H9 (cell line): ENCODE results near the gene TDRD9. TPM values are rescaled to one million over a fixed set of nuclear protein-coding genes. Genes with fewer than 3 reads are reported as not detected.

Experiments
- DNase-seq: peaks from one replicate; pipeline ENCODE4 v3.0.0-alpha.2; 2017
- H2AFZ ChIP-seq: one replicate; pipeline ENCODE4 v1.6.1; 2013; ENCODE audit warnings: mild to moderate bottlenecking, low read length, control low read depth, moderate library complexity
- H2AK5ac ChIP-seq: 2 replicates; pipeline ENCODE4 v1.6.1; 2013; ENCODE audit warnings: low read length, control low read depth, mixed read lengths; ENCODE audit not compliant: insufficient read length
- H2BK120ac ChIP-seq: one replicate; pipeline ENCODE4 v1.6.1; 2013; ENCODE audit warnings: low read depth, mild to moderate bottlenecking, low read length, control low read depth, inconsistent platforms; ENCODE audit not compliant: poor library complexity, severe bottlenecking
- H2BK12ac ChIP-seq: 2 replicates; pipeline ENCODE4 v1.6.1; 2013; ENCODE audit warnings: low read length, control low read depth, mixed read lengths, low read depth; ENCODE audit not compliant: insufficient read length
- H2BK15ac ChIP-seq: 2 replicates; pipeline ENCODE4 v1.6.1; 2013; ENCODE audit warnings: low read depth, low read length, control low read depth
- H2BK20ac ChIP-seq: one replicate; pipeline ENCODE4 v1.6.1; 2013; ENCODE audit warnings: low read depth, mild to moderate bottlenecking, low read length, control low read depth, inconsistent platforms; ENCODE audit not compliant: poor library complexity, severe bottlenecking
- H2BK5ac ChIP-seq: 2 replicates; pipeline ENCODE4 v1.6.1; 2013; ENCODE audit warnings: low read length, control low read depth, mixed read lengths; ENCODE audit not compliant: insufficient read length
- H3K14ac ChIP-seq: 2 replicates; pipeline ENCODE4 v1.6.1; 2013; ENCODE audit warnings: low read length, control low read depth; ENCODE audit not compliant: insufficient read depth
- H3K18ac ChIP-seq: 2 replicates; pipeline ENCODE4 v1.6.1; 2013; ENCODE audit warnings: low read depth, mild to moderate bottlenecking, mixed read lengths, low read length, control low read depth; ENCODE audit not compliant: insufficient read length
- H3K23ac ChIP-seq: 2 replicates; pipeline ENCODE4 v1.6.1; 2013; ENCODE audit warnings: low read length, control low read depth, mixed read lengths, low read depth; ENCODE audit not compliant: insufficient read length
- H3K23me2 ChIP-seq: 2 replicates; pipeline ENCODE4 v1.6.1; 2013; ENCODE audit warnings: low read depth, mild to moderate bottlenecking, mixed read lengths, low read length, control low read depth; ENCODE audit not compliant: insufficient read length, poor library complexity, severe bottlenecking
- H3K27ac ChIP-seq: 2 replicates; pipeline ENCODE4 v1.5.1; 2013; ENCODE audit warnings: low read length, control low read depth, mixed read lengths, low read depth; ENCODE audit not compliant: insufficient read length
- H3K27me3 ChIP-seq: 2 replicates; pipeline ENCODE4 v1.6.1; 2013; ENCODE audit warnings: low read length, control low read depth, inconsistent platforms; ENCODE audit not compliant: insufficient read depth
- H3K4ac ChIP-seq: 2 replicates; pipeline ENCODE4 v1.6.1; 2013; ENCODE audit warnings: low read depth, mild to moderate bottlenecking, control low read depth, inconsistent platforms, low read length, moderate library complexity
- H3K4me1 ChIP-seq: 2 replicates; pipeline ENCODE4 v1.6.1; 2013; ENCODE audit warnings: low read length, control low read depth, inconsistent platforms; ENCODE audit not compliant: insufficient read depth
- H3K4me2 ChIP-seq: 2 replicates; pipeline ENCODE4 v1.6.1; 2013; ENCODE audit warnings: low read length, control low read depth, mixed read lengths; ENCODE audit not compliant: insufficient read length, insufficient read depth
- H3K56ac ChIP-seq: 2 replicates; pipeline ENCODE4 v1.6.1; 2013; ENCODE audit warnings: low read depth, mild to moderate bottlenecking, mixed read lengths, low read length, control low read depth; ENCODE audit not compliant: insufficient read length
- H3K79me1 ChIP-seq: 2 replicates; pipeline ENCODE4 v1.6.1; 2013; ENCODE audit warnings: low read depth, mild to moderate bottlenecking, moderate library complexity, low read length, control low read depth, inconsistent platforms; ENCODE audit not compliant: insufficient read depth, poor library complexity, severe bottlenecking
- H3K79me2 ChIP-seq: 2 replicates; pipeline ENCODE4 v1.6.1; 2013; ENCODE audit warnings: low read length, control low read depth, inconsistent platforms; ENCODE audit not compliant: insufficient read depth
- H3K9ac ChIP-seq: 2 replicates; pipeline ENCODE4 v1.6.1; 2013; ENCODE audit warnings: low read length, control low read depth, mixed read lengths; ENCODE audit not compliant: insufficient read length; ENCODE audit errors: extremely low read depth
- H3K9me3 ChIP-seq: one replicate; pipeline ENCODE4 v1.6.1; 2013; ENCODE audit warnings: low read depth, low read length, inconsistent platforms; ENCODE audit not compliant: control insufficient read depth
- H3T11ph ChIP-seq: one replicate; pipeline ENCODE4 v1.6.1; 2013; ENCODE audit warnings: mild to moderate bottlenecking, low read length, control low read depth, inconsistent platforms
- H4K20me1 ChIP-seq: one replicate; pipeline ENCODE4 v1.6.1; 2013; ENCODE audit not compliant: control insufficient read depth, insufficient read length, insufficient read depth
- H4K5ac ChIP-seq: 2 replicates; pipeline ENCODE4 v1.6.1; 2013; ENCODE audit warnings: low read depth, mild to moderate bottlenecking, mixed read lengths, low read length, control low read depth; ENCODE audit not compliant: insufficient read length
- H4K8ac ChIP-seq: replicated peaks from 2 replicates; pipeline ENCODE4 v1.6.1; 2013; ENCODE audit warnings: low read length, control low read depth, mixed read lengths, low read depth; ENCODE audit not compliant: insufficient read length
- H4K91ac ChIP-seq: 2 replicates; pipeline ENCODE4 v1.6.1; 2013; ENCODE audit warnings: low read depth, mild to moderate bottlenecking, moderate library complexity, mixed read lengths, low read length, control low read depth; ENCODE audit not compliant: insufficient read length
- H3K27ac Mint-ChIP-seq, 3 experiments: 2 replicates in 2 of 3; 3 replicates in 1 of 3; pipeline ENCODE4 v1.8.0; 2020 to 2021; ENCODE audit warnings: mixed read lengths in 3 of 3, mild to moderate bottlenecking in 1 of 3, moderate library complexity in 1 of 3
- H3K27me3 Mint-ChIP-seq: 2 replicates; pipeline ENCODE4 v1.8.0; 2021; ENCODE audit warnings: low read depth, mild to moderate bottlenecking, moderate library complexity, mixed read lengths
- H3K36me3 Mint-ChIP-seq, 3 experiments: 2 replicates in 2 of 3; 3 replicates in 1 of 3; pipeline ENCODE4 v1.8.0; 2020 to 2021; ENCODE audit warnings: low read depth in 3 of 3, mixed read lengths in 3 of 3; ENCODE audit not compliant: insufficient read depth in 1 of 3
- H3K4me1 Mint-ChIP-seq, 2 experiments: 2 replicates each; pipeline ENCODE4 v1.8.0; 2020; ENCODE audit warnings: mixed read lengths in 2 of 2
- H3K4me3 Mint-ChIP-seq, 2 experiments: 2 replicates in 1 of 2; 3 replicates in 1 of 2; pipeline ENCODE4 v1.8.0; 2020 to 2021; ENCODE audit warnings: mild to moderate bottlenecking in 2 of 2, mixed read lengths in 2 of 2, moderate library complexity in 1 of 2
- H3K9me3 Mint-ChIP-seq, 2 experiments: 2 replicates in 1 of 2; 3 replicates in 1 of 2; pipeline ENCODE4 v1.8.0; 2020; ENCODE audit warnings: mild to moderate bottlenecking in 2 of 2, mixed read lengths in 2 of 2, moderate library complexity in 1 of 2
- WGBS: extraction: QIAGEN DNeasy Blood & Tissue Kit; methylation state at CpG from one replicate; pipeline ENCODE4 v1.1.7; 2013; ENCODE audit warnings: missing lambda C conversion rate, low lambda C conversion rate, mixed read lengths; ENCODE audit not compliant: insufficient read length; ENCODE audit errors: extremely low coverage; 5-methylcytosine and 5-hydroxymethylcytosine counted together
- total RNA-seq: library from RNA; stranded (reverse); gene quantifications from 2 replicates; pipeline ENCODE4 v1.2.1, GENCODE V29; 2021
- TF ChIP-seq, protein P1 (sequence below): fragments of 200-600 bp; sonication (generic); conservative IDR thresholded peaks from 3 replicates; pipeline ENCODE4 v1.8.0; 2021; ENCODE audit warnings: antibody characterized with exemption, mild to moderate bottlenecking

The TDRD9 gene
- total RNA-seq, 1 experiment from 2014 or later: not detected

DNA sequence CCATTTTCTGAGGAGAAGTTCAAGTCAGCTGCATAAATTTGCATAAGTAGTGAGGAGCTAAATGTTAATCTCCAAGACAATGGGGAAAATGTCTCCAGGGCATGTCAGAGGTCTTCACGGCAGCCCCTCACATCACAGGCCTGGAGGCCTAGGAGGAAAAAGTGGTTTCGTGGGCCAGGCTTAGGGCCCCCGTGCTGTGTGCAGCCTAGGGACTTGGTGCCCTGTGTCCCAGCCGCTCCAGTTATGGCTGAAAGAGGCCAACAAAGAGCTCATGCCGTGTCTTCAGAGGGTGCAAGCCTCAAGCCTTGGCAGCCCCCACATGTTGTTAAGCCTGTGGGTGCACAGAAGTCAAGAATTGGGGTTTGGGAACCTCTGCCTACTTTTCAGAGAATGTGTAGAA lies 55.9 kb downstream of the TDRD9 start:
- no CpG with 5 or more reads among the region's 5 CpGs for WGBS
- no peak for DNase-seq

More for the DNA sequence above, 55.9 kb downstream of the TDRD9 start:
- H2BK15ac ChIP-seq: no peak overlapping the region
- peaks cover 6 to 22% (median 11%) of the 10 kb centered on the region in 3 experiments; a peak in 6 of 7 replicates for H3K36me3 Mint-ChIP-seq
- no peak overlapping the region for H3K4me3 Mint-ChIP-seq
- peaks cover 50 to 53% of the 10 kb centered on the region in 2 experiments for H3K9me3 Mint-ChIP-seq
- no peak overlapping the region for H2BK120ac ChIP-seq
- no peak overlapping the region for H3K14ac ChIP-seq
- H2AFZ ChIP-seq: no peak overlapping the region
- H3K79me2 ChIP-seq: no peaks in the 10 kb centered on the region
- no peak overlapping the region for H2AK5ac ChIP-seq
- no peak overlapping the region for H3K4me2 ChIP-seq
- no peak overlapping the region for H3K23ac ChIP-seq
- H2BK12ac ChIP-seq: no peak overlapping the region
- no peak overlapping the region for H3K56ac ChIP-seq
- H3K79me1 ChIP-seq: no peaks in the 10 kb centered on the region
- no peak overlapping the region for H3K27ac ChIP-seq
- no peak overlapping the region for H3K9ac ChIP-seq
- peaks cover 3% of the 10 kb centered on the region; the same call in 1 of the 2 replicates for H3K27me3 Mint-ChIP-seq
- no peak overlapping the region for H4K91ac ChIP-seq
- H2BK5ac ChIP-seq: no peak overlapping the region
- H4K8ac ChIP-seq: no peak overlapping the region
- H3K27me3 ChIP-seq: no peaks in the 10 kb centered on the region
- no peaks in the 10 kb centered on the region for H3K4me1 Mint-ChIP-seq
- H3T11ph ChIP-seq: no peak overlapping the region
- H3K18ac ChIP-seq: no peak overlapping the region
- no peak overlapping the region for H3K4ac ChIP-seq
- H4K20me1 ChIP-seq: no peaks in the 10 kb centered on the region
- no peaks in the 10 kb centered on the region for H3K4me1 ChIP-seq
- TF ChIP-seq, protein P1, sequence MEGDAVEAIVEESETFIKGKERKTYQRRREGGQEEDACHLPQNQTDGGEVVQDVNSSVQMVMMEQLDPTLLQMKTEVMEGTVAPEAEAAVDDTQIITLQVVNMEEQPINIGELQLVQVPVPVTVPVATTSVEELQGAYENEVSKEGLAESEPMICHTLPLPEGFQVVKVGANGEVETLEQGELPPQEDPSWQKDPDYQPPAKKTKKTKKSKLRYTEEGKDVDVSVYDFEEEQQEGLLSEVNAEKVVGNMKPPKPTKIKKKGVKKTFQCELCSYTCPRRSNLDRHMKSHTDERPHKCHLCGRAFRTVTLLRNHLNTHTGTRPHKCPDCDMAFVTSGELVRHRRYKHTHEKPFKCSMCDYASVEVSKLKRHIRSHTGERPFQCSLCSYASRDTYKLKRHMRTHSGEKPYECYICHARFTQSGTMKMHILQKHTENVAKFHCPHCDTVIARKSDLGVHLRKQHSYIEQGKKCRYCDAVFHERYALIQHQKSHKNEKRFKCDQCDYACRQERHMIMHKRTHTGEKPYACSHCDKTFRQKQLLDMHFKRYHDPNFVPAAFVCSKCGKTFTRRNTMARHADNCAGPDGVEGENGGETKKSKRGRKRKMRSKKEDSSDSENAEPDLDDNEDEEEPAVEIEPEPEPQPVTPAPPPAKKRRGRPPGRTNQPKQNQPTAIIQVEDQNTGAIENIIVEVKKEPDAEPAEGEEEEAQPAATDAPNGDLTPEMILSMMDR: no peak
- no peak overlapping the region for H3K27ac Mint-ChIP-seq
- H3K23me2 ChIP-seq: no peaks in the 10 kb centered on the region
- H2BK20ac ChIP-seq: no peak overlapping the region
- H4K5ac ChIP-seq: no peak overlapping the region
- H3K9me3 ChIP-seq: no peaks in the 10 kb centered on the region
